Airway epithelial cell (primary cell): ENCODE measurements around the gene FUCA2. TPM values are rescaled to one million over a fixed set of nuclear protein-coding genes. Genes with fewer than 3 reads are reported as not detected.

Experiments
- total RNA-seq: library from RNA; depleted of rRNA; stranded (reverse); fragments of >200 nt; gene quantifications from 2 replicates; pipeline ENCODE4 v1.2.3, GENCODE V29; 2015

FUCA2 gene
- 17.4 and 31.8 TPM in 2 replicates for total RNA-seq

DNA sequence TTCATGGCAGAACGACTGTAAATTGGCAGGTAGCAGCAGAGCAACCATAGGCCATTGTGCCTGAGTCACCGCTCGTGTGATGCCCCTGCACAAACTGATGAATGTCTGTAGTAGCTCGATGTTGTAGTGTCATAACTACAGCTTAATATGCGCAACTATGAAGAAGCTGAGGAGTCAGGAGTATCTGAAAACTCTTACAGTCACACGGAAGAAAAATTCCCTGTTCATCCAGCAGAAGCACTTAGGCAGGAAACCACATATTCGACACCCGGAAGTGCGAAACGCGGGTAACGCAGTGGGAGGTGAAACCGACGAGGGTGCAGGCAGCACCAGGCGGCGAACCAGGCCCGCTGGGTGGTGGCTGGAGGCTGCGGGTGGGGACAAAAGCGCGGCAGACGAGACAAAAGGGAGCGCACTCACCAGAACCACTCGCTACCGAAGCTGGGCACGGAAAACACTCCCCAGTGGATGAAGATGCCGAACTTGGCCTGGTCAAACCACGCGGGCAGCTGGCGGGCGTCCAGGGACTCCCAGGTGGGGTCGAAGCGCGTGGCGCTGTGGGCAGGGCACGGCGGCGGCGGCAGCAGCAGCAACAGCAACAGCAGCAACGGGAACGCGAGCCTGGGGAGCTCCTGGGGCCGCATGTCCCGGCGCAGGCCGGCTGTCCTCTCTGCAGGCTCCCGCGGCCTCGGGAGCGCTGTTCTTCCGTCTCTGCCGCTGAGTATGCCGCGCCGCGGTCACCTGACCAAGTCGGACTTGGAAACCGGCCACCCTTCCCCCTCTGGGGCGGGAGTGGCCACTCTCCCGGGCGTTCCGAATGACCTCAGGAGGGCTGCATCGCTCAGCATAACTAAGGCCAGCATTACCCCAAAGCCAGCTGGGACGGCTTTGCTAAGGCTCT is at the start of gene FUCA2:
Gene FUCA2 (minus strand): TSS at position 730 of the 901 bp plus-strand sequence. CDS start 86 bp downstream, at position 644.

DNA sequence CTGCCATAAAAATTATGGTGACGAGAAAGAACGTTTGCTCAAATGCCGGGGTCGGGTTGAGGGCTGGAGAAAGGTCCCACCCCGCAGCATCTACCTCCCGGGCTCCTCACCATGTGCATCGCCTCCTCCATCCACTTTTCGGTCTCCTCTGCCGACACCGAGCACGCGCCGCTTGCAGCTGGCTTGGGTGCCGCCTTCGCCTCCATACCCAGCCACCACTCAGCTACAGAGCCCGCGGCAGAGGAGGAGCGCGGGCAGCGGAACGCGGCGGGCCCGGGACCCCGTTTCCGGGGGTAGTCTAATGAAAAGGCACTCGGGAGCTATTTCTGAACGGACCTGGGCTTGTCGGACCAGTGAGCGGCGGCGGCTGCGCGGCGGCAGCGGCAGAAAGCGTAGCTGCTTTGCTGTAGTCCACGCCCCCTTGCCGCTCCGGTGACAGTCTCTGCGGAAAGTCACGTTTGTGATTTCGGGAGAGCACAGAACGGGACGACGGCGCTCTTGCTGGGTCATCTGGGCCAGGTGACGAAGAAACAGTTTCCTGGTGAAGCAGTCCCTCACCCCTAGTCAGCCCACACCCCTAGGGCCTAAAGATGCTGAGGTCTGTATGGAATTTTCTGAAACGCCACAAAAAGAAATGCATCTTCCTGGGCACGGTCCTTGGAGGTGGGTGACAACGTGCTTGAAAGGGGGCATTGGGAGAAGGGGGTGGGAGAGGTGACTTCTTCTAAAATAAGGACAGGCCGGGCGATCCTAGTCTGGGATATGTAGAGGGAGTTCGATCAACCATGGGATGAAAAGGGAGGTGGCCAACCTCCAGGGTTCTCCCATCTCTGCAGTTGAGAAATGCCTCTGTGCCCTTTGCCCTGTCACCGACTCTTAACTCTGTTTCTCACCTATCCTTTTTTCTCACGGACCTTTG is 60.8 kb downstream of the FUCA2 start, which contains the start of the genes ADAT2 and PEX3:
Gene ADAT2 (minus strand): TSS at position 243 of the 919 bp plus-strand sequence. CDS start 37 bp downstream, at position 206.
Gene PEX3 (plus strand): TSS at position 353 of the 919 bp plus-strand sequence. CDS start 238 bp downstream, at position 591.

Other genes starting within 250 kb of the FUCA2 start
- 4.9 and 7.5 TPM in 2 replicates for gene ADAT2, start 61.0 kb downstream of the FUCA2 start, total RNA-seq
- 12.8 and 17.7 TPM in 2 replicates for gene PEX3, start 60.9 kb downstream of the FUCA2 start, total RNA-seq
- 16.1 and 24.6 TPM in 2 replicates for gene PHACTR2, start 166.2 kb upstream of the FUCA2 start, total RNA-seq